B cell (primary cell): ENCODE measurements around the gene FNDC5. TPM values are rescaled to one million over a fixed set of nuclear protein-coding genes. Genes with fewer than 3 reads are reported as not detected.

Source experiments
- ATAC-seq: fragments of 200-7000 bp; cut with Tn5 transposase; one replicate; pipeline ENCODE4 v1.10.0; 2021; ENCODE audit warnings: low read depth, mild to moderate bottlenecking, moderate number of reproducible peaks, moderate library complexity
- CTCF ChIA-PET: fragments of 350-600 bp; sonication (Branson Sonifier 250); formaldehyde crosslinking; loops from one replicate; lab custom pipeline; 2021; ENCODE audit warnings: antibody characterized with exemption, inconsistent platforms; lab: Charles Lee
- POLR2A ChIA-PET: fragments of 350-600 bp; sonication (Branson Sonifier 250); formaldehyde crosslinking; loops from one replicate; lab custom pipeline; 2021; ENCODE audit warnings: antibody characterized with exemption; lab: Charles Lee
- DNase-seq: peaks from one replicate; pipeline ENCODE4 v3.0.0; 2013
- H2AFZ ChIP-seq: 2 replicates; pipeline ENCODE4 v1.6.1; 2012; ENCODE audit warnings: mild to moderate bottlenecking, low read depth, low read length; ENCODE audit not compliant: insufficient read depth, poor library complexity, severe bottlenecking
- H3K27ac ChIP-seq, 2 donors: 1 replicate in 1 of 2; 2 replicates in 1 of 2; pipeline ENCODE4 v1.5.1; 2012 to 2013; ENCODE audit warnings: low read length in 2 of 2, mild to moderate bottlenecking in 2 of 2, moderate library complexity in 1 of 2
- H3K27me3 ChIP-seq, 4 experiments: fragments of 200-600 bp in 1 of 4; sonication (generic) in 1 of 4; replicated peaks in 1 of 4; 1 replicate in 2 of 4; 2 replicates in 2 of 4; pipeline versions ENCODE4 v1.6.1 to v1.7.0; 2013 to 2016; ENCODE audit warnings: low read length in 3 of 4, mild to moderate bottlenecking in 2 of 4, mixed read lengths in 1 of 4, moderate library complexity in 1 of 4; ENCODE audit not compliant: insufficient read depth in 4 of 4, control insufficient read depth in 3 of 4; ENCODE audit errors: control extremely low read depth in 1 of 4
- H3K36me3 ChIP-seq, 2 experiments: replicated peaks in 1 of 2; 1 replicate in 1 of 2; 2 replicates in 1 of 2; pipeline versions ENCODE4 v1.6.1 to v1.7.1; 2013; ENCODE audit warnings: low read length in 1 of 2; ENCODE audit not compliant: insufficient read depth in 2 of 2, control insufficient read depth in 1 of 2; ENCODE audit errors: control extremely low read depth in 1 of 2, extremely low read depth in 1 of 2
- H3K4me1 ChIP-seq, 2 donors: fragments of 200-600 bp in 1 of 2; sonication (generic) in 1 of 2; 1 replicate in 1 of 2; 2 replicates in 1 of 2; pipeline versions ENCODE4 v1.5.1 to v1.6.1; 2013 to 2017; ENCODE audit warnings: low read length in 2 of 2; ENCODE audit not compliant: control insufficient read depth in 2 of 2, insufficient read depth in 2 of 2
- H3K4me2 ChIP-seq: replicated peaks from 2 replicates; pipeline ENCODE3; 2012; ENCODE audit warnings: mild to moderate bottlenecking, low read depth, low read length; ENCODE audit not compliant: poor library complexity, severe bottlenecking
- H3K4me3 ChIP-seq, 5 experiments: fragments of 200-600 bp in 1 of 5; sonication (generic) in 1 of 5; 1 replicate in 3 of 5; 2 replicates in 2 of 5; pipeline versions ENCODE4 v1.5.1 to v1.7.0; 2011 to 2016; ENCODE audit warnings: low read length in 4 of 5, mild to moderate bottlenecking in 4 of 5, low read depth in 2 of 5, control low read depth in 1 of 5, moderate library complexity in 1 of 5; ENCODE audit not compliant: insufficient read depth in 1 of 5; ENCODE audit errors: control extremely low read depth in 1 of 5, extremely low read depth in 1 of 5
- H3K79me2 ChIP-seq: fragments of 200-600 bp; sonication (generic); one replicate; pipeline ENCODE4 v1.6.0; 2016; ENCODE audit warnings: low read length; ENCODE audit not compliant: control insufficient read depth, insufficient read depth
- H3K9ac ChIP-seq: fragments of 200-600 bp; sonication (generic); 2 replicates; pipeline ENCODE4 v1.6.1; 2017; ENCODE audit warnings: mild to moderate bottlenecking, low read length, moderate library complexity
- H3K9me3 ChIP-seq, 3 donors: one replicate each; pipeline versions ENCODE4 v1.6.1 to v1.7.1; 2013; ENCODE audit warnings: low read length in 2 of 3; ENCODE audit not compliant: control insufficient read depth in 2 of 3, insufficient read depth in 1 of 3; ENCODE audit errors: control extremely low read depth in 1 of 3
- H4K20me1 ChIP-seq: 2 replicates; pipeline ENCODE4 v1.6.0; 2012; ENCODE audit warnings: mild to moderate bottlenecking, low read length; ENCODE audit not compliant: insufficient read depth, control insufficient read depth, poor library complexity, severe bottlenecking
- H3K27ac Mint-ChIP-seq: one replicate; pipeline ENCODE4 v1.8.0; 2021; ENCODE audit warnings: mixed read lengths
- H3K27me3 Mint-ChIP-seq: one replicate; pipeline ENCODE4 v1.8.0; 2021; ENCODE audit warnings: mixed read lengths
- H3K4me1 Mint-ChIP-seq: one replicate; pipeline ENCODE4 v1.8.0; 2021; ENCODE audit warnings: mixed read lengths
- H3K4me3 Mint-ChIP-seq: one replicate; pipeline ENCODE4 v1.8.0; 2021; ENCODE audit warnings: mixed read lengths
- H3K9me3 Mint-ChIP-seq: one replicate; pipeline ENCODE4 v1.8.0; 2022; ENCODE audit warnings: mixed read lengths; ENCODE audit not compliant: insufficient read depth
- EZH2 ChIP-seq: IDR thresholded peaks from 2 replicates; pipeline ENCODE4 v1.6.1; 2012; ENCODE audit warnings: borderline replicate concordance, low read depth, mild to moderate bottlenecking, moderate library complexity, low read length; ENCODE audit not compliant: insufficient read depth, poor library complexity, severe bottlenecking
- WGBS: methylation state at CpG from one replicate; pipeline ENCODE4 v1.1.5; 2013; ENCODE audit warnings: missing lambda C conversion rate; ENCODE audit not compliant: insufficient coverage; 5-methylcytosine and 5-hydroxymethylcytosine counted together
- intact Hi-C: fragments of 100-400 bp; cut with micrococcal nuclease; formaldehyde crosslinking; loops from one replicate; pipeline ENCODE4 v1.10.0; 2022
- polyA plus RNA-seq: library from polyadenylated mRNA; depleted of rRNA; stranded (reverse); fragments of >200 nt; gene quantifications from 2 replicates; pipeline ENCODE4 v1.2.3, GENCODE V29; 2012
- total RNA-seq, 2 donors: library from RNA; stranded (reverse); fragments of 120-200 nt in 1 of 2; gene quantifications; 1 replicate in 1 of 2; 2 replicates in 1 of 2; pipeline versions ENCODE4 v1.2.3 to v1.2.4, GENCODE V29; 2013 to 2022
- TF ChIP-seq, protein P1 (sequence below): fragments of 200-600 bp; IDR thresholded peaks from one replicate; pipeline ENCODE4 v1.8.0; 2022; ENCODE audit warnings: antibody characterized with exemption, mild to moderate bottlenecking

The FNDC5 gene
- total and polyA plus RNA-seq, 2 donors (not counting 1 experiment from before 2014, with no cell fraction given) = 0.76 to 2.1 TPM

DNA sequence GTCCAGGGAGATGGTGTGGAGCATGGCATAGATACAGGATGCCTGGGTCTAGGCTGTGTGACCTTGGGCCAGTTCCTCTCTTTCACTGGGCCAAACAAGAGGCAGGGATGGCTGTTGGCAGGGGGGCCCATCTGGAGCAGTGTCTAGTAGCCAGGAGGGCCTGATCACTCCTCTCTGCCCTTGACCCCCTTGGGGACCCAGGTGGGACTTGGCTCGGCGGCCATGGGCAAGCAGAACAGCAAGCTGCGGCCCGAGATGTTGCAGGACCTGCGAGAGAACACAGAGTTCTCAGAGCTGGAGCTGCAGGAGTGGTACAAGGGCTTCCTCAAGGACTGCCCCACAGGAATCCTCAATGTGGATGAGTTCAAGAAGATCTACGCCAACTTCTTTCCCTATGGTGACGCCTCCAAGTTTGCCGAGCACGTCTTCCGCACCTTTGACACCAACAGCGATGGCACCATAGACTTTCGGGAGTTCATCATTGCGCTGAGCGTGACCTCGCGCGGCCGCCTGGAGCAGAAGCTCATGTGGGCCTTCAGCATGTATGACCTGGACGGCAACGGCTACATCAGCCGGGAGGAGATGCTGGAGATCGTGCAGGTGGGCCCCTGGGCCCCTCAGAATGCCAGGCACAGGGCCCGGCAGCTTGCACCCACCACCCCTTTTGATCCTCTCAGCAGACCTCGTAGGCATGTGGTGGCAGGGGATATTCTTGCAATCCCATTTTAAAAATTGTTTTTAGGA is 18.1 kb upstream of the FNDC5 start:
- Mint-ChIP-seq H3K9me3 (no peaks in the 10 kb centered on the region), H3K27ac (no peak overlapping the region)

DNA sequence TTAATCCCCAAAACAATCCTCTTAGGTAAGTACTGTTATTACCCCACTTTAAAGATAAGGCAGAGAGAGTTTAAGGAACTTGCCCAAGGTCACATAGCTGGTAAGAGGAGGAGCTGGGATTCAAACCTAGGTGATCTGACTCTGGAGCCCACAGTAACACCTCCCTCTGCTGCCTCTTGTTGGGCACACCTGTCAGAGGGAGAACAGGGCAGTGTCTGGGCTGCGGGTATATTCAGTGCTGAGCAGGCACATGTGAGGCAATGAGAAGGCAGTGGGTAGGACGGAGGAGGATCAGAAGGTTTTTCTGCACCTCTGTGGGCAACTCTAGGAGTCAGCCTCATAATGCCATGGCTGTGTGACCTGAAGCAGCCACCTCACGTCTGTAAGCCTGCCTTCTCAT is 17.4 kb upstream of the FNDC5 start:
- Histone ChIP-seq H3K27me3 (peaks cover 0 to 80% (median 41%) of the 10 kb centered on the region in 4 experiments), H3K27ac (no peak overlapping the region), H3K9ac (no peak overlapping the region), H3K9me3 (peaks cover 0 to 17% (median 0%) of the 10 kb centered on the region in 3 donors), H4K20me1 (no peaks in the 10 kb centered on the region), H3K4me3 (no peak overlapping the region), H2AFZ (no peak overlapping the region), H3K79me2 (no peaks in the 10 kb centered on the region), H3K4me2 (no peak overlapping the region), H3K4me1 (peaks cover 15 to 18% of the 10 kb centered on the region in 2 donors), H3K36me3 (no peaks in the 10 kb centered on the region)
- peaks cover 77% of the 10 kb centered on the region for H3K27me3 Mint-ChIP-seq
- ATAC-seq (no peak), DNase-seq (no peak)
- H3K4me3 Mint-ChIP-seq = no peak overlapping the region
- H3K27ac Mint-ChIP-seq = no peak overlapping the region
- no peaks in the 10 kb centered on the region for H3K9me3 Mint-ChIP-seq
- peaks cover 20% of the 10 kb centered on the region for H3K4me1 Mint-ChIP-seq
- POLR2A ChIA-PET = no interaction called here
- CTCF ChIA-PET = interaction anchor here (2.5 kb wide), 1 partner anchor 12 kb away, joined by 8 read pairs; no protein-coding TSS in a partner anchor
- TF ChIP-seq, protein P1, sequence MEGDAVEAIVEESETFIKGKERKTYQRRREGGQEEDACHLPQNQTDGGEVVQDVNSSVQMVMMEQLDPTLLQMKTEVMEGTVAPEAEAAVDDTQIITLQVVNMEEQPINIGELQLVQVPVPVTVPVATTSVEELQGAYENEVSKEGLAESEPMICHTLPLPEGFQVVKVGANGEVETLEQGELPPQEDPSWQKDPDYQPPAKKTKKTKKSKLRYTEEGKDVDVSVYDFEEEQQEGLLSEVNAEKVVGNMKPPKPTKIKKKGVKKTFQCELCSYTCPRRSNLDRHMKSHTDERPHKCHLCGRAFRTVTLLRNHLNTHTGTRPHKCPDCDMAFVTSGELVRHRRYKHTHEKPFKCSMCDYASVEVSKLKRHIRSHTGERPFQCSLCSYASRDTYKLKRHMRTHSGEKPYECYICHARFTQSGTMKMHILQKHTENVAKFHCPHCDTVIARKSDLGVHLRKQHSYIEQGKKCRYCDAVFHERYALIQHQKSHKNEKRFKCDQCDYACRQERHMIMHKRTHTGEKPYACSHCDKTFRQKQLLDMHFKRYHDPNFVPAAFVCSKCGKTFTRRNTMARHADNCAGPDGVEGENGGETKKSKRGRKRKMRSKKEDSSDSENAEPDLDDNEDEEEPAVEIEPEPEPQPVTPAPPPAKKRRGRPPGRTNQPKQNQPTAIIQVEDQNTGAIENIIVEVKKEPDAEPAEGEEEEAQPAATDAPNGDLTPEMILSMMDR = no peak
- no peak for TF ChIP-seq EZH2
- intact Hi-C loops = no loop called here
- WGBS = 71% methylated on average over 2 of the region's 3 CpGs

More for the DNA sequence above, 18.1 kb upstream of the FNDC5 start:
- Histone ChIP-seq H3K4me3 (no peak overlapping the region), H3K79me2 (no peaks in the 10 kb centered on the region), H3K9ac (no peak overlapping the region), H3K4me1 (peaks cover 22 to 26% of the 10 kb centered on the region in 2 donors), H4K20me1 (no peaks in the 10 kb centered on the region), H2AFZ (no peak overlapping the region), H3K27me3 (peaks cover 0 to 87% (median 45%) of the 10 kb centered on the region in 4 experiments), H3K4me2 (no peak overlapping the region), H3K36me3 (no peaks in the 10 kb centered on the region), H3K9me3 (peaks cover 0 to 17% (median 0%) of the 10 kb centered on the region in 3 donors), H3K27ac (no peak overlapping the region)
- WGBS = 95% methylated on average over 21 of the region's 24 CpGs
- TF ChIP-seq EZH2 = no peak
- TF ChIP-seq, protein P1 = no peak
- ATAC-seq (no peak), DNase-seq (no peak)
- ChIA-PET POLR2A (no interaction called here), CTCF (no interaction called here)
- no peak overlapping the region for H3K4me3 Mint-ChIP-seq
- H3K4me1 Mint-ChIP-seq = peaks cover 26% of the 10 kb centered on the region
- intact Hi-C loops = no loop called here
- peaks cover 77% of the 10 kb centered on the region for H3K27me3 Mint-ChIP-seq
